C4-2B (cell line): ENCODE measurements around the gene TNFAIP2.

Experiments
- ZFX ChIP-seq: fragments of 450-650 bp; IDR thresholded peaks from 2 replicates; pipeline ENCODE4 v1.6.1; 2017
- TF ChIP-seq, protein P1 (sequence below): fragments of 450-650 bp; conservative IDR thresholded peaks from 2 replicates; pipeline ENCODE4 v1.5.1; 2017; ENCODE audit warnings: mild to moderate bottlenecking

DNA sequence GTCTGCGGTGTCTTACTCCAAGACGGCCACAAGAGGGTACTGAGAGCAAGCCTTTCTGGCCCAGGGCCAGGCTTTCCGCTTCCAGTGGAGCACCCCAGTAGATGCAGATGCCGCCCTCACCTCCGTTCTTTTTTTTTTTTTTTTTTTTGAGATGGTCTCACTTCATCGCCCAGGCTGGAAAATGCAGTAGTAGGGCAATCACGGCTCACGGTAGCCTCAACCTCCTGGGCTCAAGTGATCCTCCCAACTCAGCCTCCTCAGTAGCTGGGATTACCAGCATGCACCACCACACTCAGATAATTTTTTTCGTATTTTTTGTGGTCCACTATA lies 44.9 kb upstream of the TNFAIP2 start:
- TF ChIP-seq, protein P1, sequence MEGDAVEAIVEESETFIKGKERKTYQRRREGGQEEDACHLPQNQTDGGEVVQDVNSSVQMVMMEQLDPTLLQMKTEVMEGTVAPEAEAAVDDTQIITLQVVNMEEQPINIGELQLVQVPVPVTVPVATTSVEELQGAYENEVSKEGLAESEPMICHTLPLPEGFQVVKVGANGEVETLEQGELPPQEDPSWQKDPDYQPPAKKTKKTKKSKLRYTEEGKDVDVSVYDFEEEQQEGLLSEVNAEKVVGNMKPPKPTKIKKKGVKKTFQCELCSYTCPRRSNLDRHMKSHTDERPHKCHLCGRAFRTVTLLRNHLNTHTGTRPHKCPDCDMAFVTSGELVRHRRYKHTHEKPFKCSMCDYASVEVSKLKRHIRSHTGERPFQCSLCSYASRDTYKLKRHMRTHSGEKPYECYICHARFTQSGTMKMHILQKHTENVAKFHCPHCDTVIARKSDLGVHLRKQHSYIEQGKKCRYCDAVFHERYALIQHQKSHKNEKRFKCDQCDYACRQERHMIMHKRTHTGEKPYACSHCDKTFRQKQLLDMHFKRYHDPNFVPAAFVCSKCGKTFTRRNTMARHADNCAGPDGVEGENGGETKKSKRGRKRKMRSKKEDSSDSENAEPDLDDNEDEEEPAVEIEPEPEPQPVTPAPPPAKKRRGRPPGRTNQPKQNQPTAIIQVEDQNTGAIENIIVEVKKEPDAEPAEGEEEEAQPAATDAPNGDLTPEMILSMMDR: peak; percentile 82
- TF ChIP-seq ZFX: no peak
